CD4-positive, alpha-beta T cell treated with Interleukin-17A for 1 hour (primary cell): ENCODE data around the gene CCL28.

Source experiments
- DNase-seq: peaks from one replicate; pipeline ENCODE4 v3.0.0-alpha.2; 2020

Gene CCL28

DNA sequence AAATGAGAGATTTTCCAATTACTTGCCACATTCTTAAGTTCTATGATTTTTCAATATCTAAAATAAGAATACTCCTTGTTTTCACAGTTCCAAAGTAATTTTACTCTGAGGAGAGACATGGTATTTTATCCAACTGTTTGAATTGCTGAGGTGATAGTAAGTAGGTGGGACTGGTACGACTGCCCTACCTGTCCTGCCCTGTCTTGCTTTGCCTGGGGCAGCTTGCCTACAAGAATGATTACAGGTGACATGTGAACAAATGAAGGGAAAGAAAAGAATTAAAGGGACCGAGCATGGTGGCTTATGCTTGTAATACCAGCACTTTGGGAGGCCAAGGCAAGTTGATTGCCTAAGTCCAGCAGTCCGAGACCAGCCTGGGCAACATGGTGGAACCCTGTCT, 57.4 kb downstream of the CCL28 start:
- no peak for DNase-seq

DNA sequence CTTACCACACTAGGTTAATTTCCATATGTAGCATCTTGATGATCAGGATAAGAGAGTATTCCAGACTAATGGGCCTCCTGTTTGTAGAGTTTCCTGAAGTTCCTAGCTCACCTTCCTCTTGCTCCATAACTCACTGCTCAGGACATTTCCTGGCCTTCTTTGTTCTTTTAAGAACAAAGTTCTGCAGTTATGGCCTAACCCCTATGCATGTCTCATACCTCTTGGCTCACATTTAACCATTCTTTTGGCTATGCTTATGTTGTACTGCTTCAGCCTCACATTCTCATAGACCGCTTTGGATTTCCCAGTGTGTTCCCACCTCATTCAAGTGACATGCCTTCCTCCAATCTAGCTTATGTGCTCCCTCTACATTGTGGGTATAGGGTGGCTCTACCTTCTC, 58.5 kb downstream of the CCL28 start:
- DNase-seq, result no peak

DNA sequence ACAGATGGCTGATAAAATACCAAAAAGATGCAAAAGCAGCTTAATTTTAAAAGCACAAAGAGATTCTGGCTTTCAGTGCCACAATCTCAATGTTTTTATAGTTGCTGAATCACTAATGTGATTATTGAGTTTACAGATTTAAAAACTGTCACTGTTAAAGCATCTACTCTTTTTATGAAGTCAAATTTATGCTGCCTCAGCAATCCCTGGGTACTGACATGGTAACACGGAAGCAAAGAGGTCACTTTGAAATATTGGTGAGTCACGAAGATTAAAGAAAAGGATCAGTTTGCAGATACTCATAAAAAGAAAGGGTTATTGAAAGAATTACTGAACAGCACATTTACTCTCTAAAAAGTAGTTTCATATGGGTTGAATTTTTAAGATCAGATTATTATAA, 59.3 kb downstream of the CCL28 start:
- no peak for DNase-seq

DNA sequence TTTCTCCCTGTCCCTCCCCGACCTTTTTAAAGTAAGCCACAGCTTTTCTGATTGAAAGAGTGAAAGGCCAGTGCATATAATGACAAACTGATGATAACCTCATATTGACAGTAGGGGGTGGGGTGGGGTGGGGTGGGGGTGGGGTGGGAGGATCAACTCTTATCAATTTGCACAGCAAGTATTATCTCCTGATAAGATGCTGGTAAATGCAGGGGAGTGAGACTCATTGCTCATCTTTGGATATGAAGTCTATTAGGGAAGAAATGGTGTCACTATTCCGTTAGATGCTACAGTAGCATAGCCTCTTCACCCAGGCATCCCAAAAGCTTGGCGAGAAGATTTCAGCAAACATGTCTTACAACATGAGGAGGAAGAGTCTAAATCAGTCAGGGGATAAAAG, 60.1 kb downstream of the CCL28 start:
- no peak for DNase-seq

DNA sequence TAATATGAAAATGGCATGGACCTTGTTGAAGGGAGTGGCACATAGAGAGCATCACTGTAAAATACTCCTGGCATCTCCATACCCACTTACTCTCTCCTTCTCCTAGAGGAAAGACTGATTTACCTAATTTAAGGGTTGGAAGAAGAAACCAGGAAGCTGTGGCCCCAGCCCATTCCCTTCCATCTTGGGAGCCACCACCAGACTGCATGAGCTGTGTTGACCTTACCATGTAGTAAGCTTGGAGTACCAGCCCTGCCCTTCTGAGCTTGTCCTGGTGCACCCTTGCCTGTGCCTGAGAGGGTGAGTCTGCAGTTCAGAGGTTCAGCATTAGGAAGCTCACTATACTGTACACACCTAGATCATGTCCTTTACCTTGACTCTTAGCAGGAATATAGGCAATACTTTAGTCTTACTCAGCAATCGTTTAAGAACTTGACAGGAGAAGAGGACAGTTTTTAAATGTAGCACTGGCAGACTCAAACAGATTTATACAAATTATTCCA, 63.3 kb downstream of the CCL28 start:
- no peak for DNase-seq

DNA sequence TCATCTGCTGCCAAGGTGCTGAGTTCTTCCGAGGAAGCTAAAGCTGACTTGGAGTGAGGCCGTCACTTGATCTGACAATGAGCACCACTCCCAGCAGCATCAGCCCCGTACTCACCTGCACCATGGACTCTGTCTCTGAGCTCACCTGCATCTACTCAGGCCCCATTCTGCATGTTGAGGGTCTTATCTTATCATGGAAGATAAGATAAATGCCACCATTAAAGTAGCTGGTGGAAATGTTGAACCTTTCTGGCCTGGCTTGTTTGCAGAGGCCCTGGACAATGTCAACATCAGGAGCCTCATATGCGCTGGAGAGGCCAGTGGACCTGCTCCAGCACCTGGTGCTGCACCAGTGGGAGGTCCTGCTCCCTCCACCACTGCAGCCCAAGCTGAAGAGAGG, 64.0 kb downstream of the CCL28 start:
- no peak for DNase-seq

DNA sequence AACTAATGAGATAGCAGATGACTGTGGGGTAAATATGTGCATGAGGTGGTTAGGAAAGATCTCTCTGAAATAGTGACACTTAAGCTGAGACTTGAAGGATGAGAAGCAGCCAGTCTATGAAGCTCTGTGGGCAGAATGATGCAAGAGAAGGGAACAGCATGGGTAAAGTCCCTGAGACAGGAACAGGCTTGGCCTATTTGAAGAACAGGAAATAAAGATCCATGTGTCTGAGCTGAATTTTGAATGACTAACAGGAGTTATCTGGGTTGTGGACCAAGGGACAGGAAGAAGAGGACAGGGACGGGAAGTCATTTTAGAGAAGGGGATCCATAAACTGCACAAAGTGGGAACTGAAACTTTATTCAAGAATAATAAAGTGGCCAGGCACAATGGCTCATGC, 73.3 kb downstream of the CCL28 start:
- no peak for DNase-seq

DNA sequence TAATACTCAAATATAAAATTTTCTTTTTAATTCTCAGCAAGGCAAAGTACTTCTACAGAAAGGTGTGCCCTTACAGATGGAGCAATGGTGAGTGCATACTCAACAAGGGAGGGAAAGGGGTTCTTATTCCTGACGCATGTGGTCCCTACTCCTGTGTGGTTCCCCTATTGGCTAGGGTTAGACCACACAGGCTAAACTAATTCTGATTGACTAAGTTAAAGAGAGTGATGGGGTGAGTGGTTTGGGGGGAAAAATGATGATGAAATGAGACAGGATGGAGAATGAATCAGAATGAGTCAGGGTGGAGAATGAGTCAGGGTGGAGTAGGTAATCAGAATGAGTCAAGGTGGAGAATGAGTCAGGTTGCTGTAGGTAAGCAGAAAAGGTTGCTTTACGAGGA, 76.0 kb downstream of the CCL28 start:
- no peak for DNase-seq

DNA sequence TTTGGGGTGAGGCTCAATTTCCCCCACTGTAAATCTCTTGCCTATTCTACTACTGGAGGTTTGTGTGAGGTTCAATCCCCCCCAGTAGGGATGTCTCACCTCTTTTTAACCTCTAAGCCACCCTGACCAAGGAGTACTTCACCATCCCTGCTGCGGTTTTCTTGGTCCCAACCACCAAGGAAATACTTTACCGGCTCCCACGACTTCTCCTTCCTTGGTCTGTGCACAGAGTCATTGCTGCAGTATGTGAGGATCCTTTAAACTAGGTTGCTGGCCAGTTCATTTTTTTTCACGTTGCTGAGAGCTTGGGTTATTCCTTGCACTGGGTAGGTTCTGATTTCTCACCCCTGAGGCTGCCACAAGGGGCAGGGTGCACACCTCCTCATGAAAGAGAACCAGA, 76.5 kb downstream of the CCL28 start:
- no peak for DNase-seq

DNA sequence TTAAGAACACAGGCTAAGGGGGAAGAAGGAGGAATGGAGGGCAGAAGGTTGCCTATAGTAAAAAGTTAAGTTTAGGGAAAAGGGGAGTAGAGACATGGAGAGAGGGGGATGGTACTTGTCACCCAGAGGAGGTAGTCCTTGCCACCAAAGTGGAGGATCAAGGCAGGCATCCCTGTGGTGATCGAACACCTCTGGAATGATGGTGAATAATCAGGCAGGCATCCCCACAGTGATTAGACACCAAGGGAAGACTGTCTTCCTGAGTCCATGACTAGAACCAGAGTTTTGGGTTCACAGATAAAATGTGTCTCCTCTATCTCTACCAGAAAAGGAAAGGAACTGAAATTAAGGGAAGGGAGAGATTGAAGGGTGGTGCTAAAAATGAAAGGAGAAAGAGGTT, 79.8 kb downstream of the CCL28 start:
- no peak for DNase-seq
